K562 (cell line): ENCODE results near the gene PELI2. TPM values are rescaled to one million over a fixed set of nuclear protein-coding genes. Genes with fewer than 3 reads are reported as not detected.
A peak's percentile ranks its signal among the peaks of the same experiment; 100 is the strongest.

Experiments
- ATAC-seq: fragments of 200-7000 bp; cut with Tn5 transposase; 3 replicates; pipeline ENCODE4 v1.9.1; 2020; ENCODE audit warnings: moderate library complexity
- BruUV-seq: library from RNA; stranded (reverse); fragments of 400-500 nt; replicated peaks from 2 replicates; lab custom pipeline; 2021; lab: Mats Ljungman, UMichigan
- CTCF ChIA-PET: fragments of 300-600 bp; formaldehyde crosslinking; extraction: SDS; loops from one replicate; lab custom pipeline; 2021; ENCODE audit warnings: low intra/inter-chr PET ratio; lab: Yijun Ruan, JAX
- POLR2A ChIA-PET: fragments of 300-600, 350-650 bp; sonication (Branson Sonifier 250); formaldehyde crosslinking; extraction: SDS; loops from one replicate; lab custom pipeline; 2021; ENCODE audit warnings: antibody characterized with exemption, inconsistent platforms; lab: Yijun Ruan, JAX
- DNase-seq, 4 experiments: peaks; one replicate each; pipeline versions ENCODE4 v3.0.0 to v3.0.0-alpha.2; 2011 to 2018; ENCODE audit warnings: low spot score in 3 of 4, mixed read lengths in 3 of 4; ENCODE audit errors: extremely low read depth in 1 of 4
- FAIRE-seq: peaks from 2 replicates; lab custom pipeline; 2011; peaks lifted over from hg19 to GRCh38; lab: Jason Lieb, UNC
- H2AFZ ChIP-seq: 2 replicates; pipeline ENCODE4 v1.6.0; 2011; ENCODE audit warnings: low read depth, low read length, control low read depth, inconsistent platforms
- H3K27ac ChIP-seq: fragments of 200-600 bp; 3 replicates; pipeline ENCODE4 v1.8.0; 2011; ENCODE audit warnings: low read depth, mild to moderate bottlenecking, control low read depth, inconsistent platforms, low read length, moderate library complexity, mixed read lengths; ENCODE audit errors: extremely low read depth
- H3K27me3 ChIP-seq, 2 experiments: fragments of 300-600 bp in 1 of 2; 2 replicates in 1 of 2; 3 replicates in 1 of 2; pipeline versions ENCODE4 v1.6.0 to v1.8.0; 2011; ENCODE audit warnings: inconsistent platforms in 2 of 2, low read length in 2 of 2, mild to moderate bottlenecking in 1 of 2, mixed read lengths in 1 of 2, moderate library complexity in 1 of 2; ENCODE audit not compliant: control insufficient read depth in 2 of 2, insufficient read depth in 2 of 2
- H3K36me3 ChIP-seq: fragments of 300-600 bp; 3 replicates; pipeline ENCODE4 v1.8.0; 2011; ENCODE audit warnings: mild to moderate bottlenecking, low read length, inconsistent platforms; ENCODE audit not compliant: control insufficient read depth, insufficient read depth
- H3K4me1 ChIP-seq, 2 experiments: fragments of 200-600 bp in 1 of 2; replicated peaks in 1 of 2; 2 replicates in 1 of 2; 3 replicates in 1 of 2; pipeline versions ENCODE4 v1.5.1 to v1.8.0; 2011; ENCODE audit warnings: inconsistent platforms in 2 of 2, low read length in 2 of 2, mild to moderate bottlenecking in 1 of 2, mixed read lengths in 1 of 2, moderate library complexity in 1 of 2; ENCODE audit not compliant: control insufficient read depth in 2 of 2, insufficient read depth in 2 of 2
- H3K4me2 ChIP-seq: 2 replicates; pipeline ENCODE4 v1.6.1; 2011; ENCODE audit warnings: low read length, control low read depth, inconsistent platforms, mixed read lengths; ENCODE audit not compliant: insufficient read depth
- H3K4me3 ChIP-seq: fragments of 200-600 bp; sonication (generic), shearing (Covaris generic); 2 replicates; pipeline ENCODE4 v1.5.1; 2016; ENCODE audit warnings: control low read depth, inconsistent platforms
- H3K79me2 ChIP-seq: fragments of 200-600 bp; 3 replicates; pipeline ENCODE4 v1.8.0; 2011; ENCODE audit warnings: low read length, inconsistent platforms; ENCODE audit not compliant: control insufficient read depth, insufficient read depth
- H3K9ac ChIP-seq, 2 experiments: 2 replicates each; pipeline versions ENCODE4 v1.6.0 to v1.6.1; 2011; ENCODE audit warnings: low read depth in 2 of 2, low read length in 2 of 2, control low read depth in 1 of 2, inconsistent platforms in 1 of 2, mild to moderate bottlenecking in 1 of 2, mixed read lengths in 1 of 2; ENCODE audit not compliant: insufficient read depth in 1 of 2
- H3K9me1 ChIP-seq: one replicate; pipeline ENCODE4 v1.6.0; 2011; ENCODE audit warnings: inconsistent platforms, mild to moderate bottlenecking, low read length, moderate library complexity; ENCODE audit not compliant: control insufficient read depth, insufficient read depth
- H3K9me3 ChIP-seq: replicated peaks from 2 replicates; pipeline ENCODE4 v1.5.1; 2011; ENCODE audit warnings: low read depth, low read length, inconsistent platforms; ENCODE audit not compliant: control insufficient read depth, insufficient read depth
- H4K20me1 ChIP-seq: replicated peaks from 2 replicates; pipeline ENCODE4 v1.6.1; 2011; ENCODE audit warnings: low read length, inconsistent platforms, mixed read lengths; ENCODE audit not compliant: control insufficient read depth, insufficient read depth
- C11orf30 ChIP-seq: fragments of 450-650 bp; IDR thresholded peaks from 2 replicates; pipeline ENCODE4 v1.6.1; 2016; ENCODE audit warnings: low read depth, mild to moderate bottlenecking
- CHAMP1 ChIP-seq: fragments of 450-650 bp; IDR thresholded peaks from 2 replicates; pipeline ENCODE4 v1.6.1; 2016; ENCODE audit warnings: mild to moderate bottlenecking
- CREB3L1 ChIP-seq: fragments of 450-650 bp; IDR thresholded peaks from 2 replicates; pipeline ENCODE4 v1.6.1; 2014; ENCODE audit warnings: low read depth, mild to moderate bottlenecking, moderate library complexity, borderline replicate concordance
- CTBP1 ChIP-seq: fragments of 450-650 bp; IDR thresholded peaks from 2 replicates; pipeline ENCODE4 v1.6.1; 2016; ENCODE audit warnings: borderline replicate concordance
- GTF2A2 ChIP-seq: IDR thresholded peaks from 2 replicates; pipeline ENCODE4 v1.6.1; 2016; ENCODE audit warnings: mild to moderate bottlenecking, missing genetic modification characterization, missing compliant biosample characterization
- KDM5B ChIP-seq: fragments of 200-600 bp; sonication (generic); IDR thresholded peaks from 2 replicates; pipeline ENCODE4 v1.6.1; 2012; ENCODE audit warnings: low read depth, mild to moderate bottlenecking, moderate library complexity, low read length, control low read depth, inconsistent platforms; ENCODE audit not compliant: insufficient replicate concordance
- MCM2 ChIP-seq: fragments of 450-650 bp; IDR thresholded peaks from 2 replicates; pipeline ENCODE4 v1.6.1; 2017; ENCODE audit warnings: low read depth, mild to moderate bottlenecking
- PPARD ChIP-seq: fragments of 250-450 bp; sonication (Bioruptor Pico); IDR thresholded peaks from 2 replicates; pipeline ENCODE4 v1.8.0; 2022; ENCODE audit warnings: inconsistent platforms, mild to moderate bottlenecking, moderate library complexity
- RBM17 ChIP-seq: fragments of 200-400 bp; formaldehyde crosslinking; IDR thresholded peaks from 2 replicates; pipeline ENCODE4 v1.6.1; 2017; ENCODE audit warnings: low read depth, mild to moderate bottlenecking, low read length, borderline replicate concordance
- RBM22 ChIP-seq: fragments of 200-400 bp; formaldehyde crosslinking; IDR thresholded peaks from 2 replicates; pipeline ENCODE4 v1.6.1; 2018; ENCODE audit warnings: low read length, low read depth; ENCODE audit not compliant: poor library complexity, severe bottlenecking
- SMARCA5 ChIP-seq: fragments of 450-650 bp; IDR thresholded peaks from 2 replicates; pipeline ENCODE4 v1.6.1; 2016
- TCF3 ChIP-seq: sonication (generic); formaldehyde crosslinking; IDR thresholded peaks from 2 replicates; pipeline ENCODE4 v1.4.0; 2020; ENCODE audit warnings: mild to moderate bottlenecking, missing genetic modification reagents
- ZBTB34 ChIP-seq: fragments of 250-450 bp; sonication (Bioruptor Pico); IDR thresholded peaks from 2 replicates; pipeline ENCODE4 v1.8.0; 2021; ENCODE audit warnings: mild to moderate bottlenecking, moderate library complexity
- ZC3H4 ChIP-seq: sonication (generic); formaldehyde crosslinking; IDR thresholded peaks from 2 replicates; pipeline ENCODE4 v1.9.0; 2021; ENCODE audit warnings: missing genetic modification reagents, borderline replicate concordance
- ZNF197 ChIP-seq: fragments of 200-800 bp; sonication (Bioruptor generic); IDR thresholded peaks from 2 replicates; pipeline ENCODE4 v1.6.1; 2016; ENCODE audit warnings: low read depth, missing genetic modification characterization, missing compliant biosample characterization
- ZNF707 ChIP-seq: fragments of 250-450 bp; sonication (Bioruptor Pico); conservative IDR thresholded peaks from 2 replicates; pipeline ENCODE4 v1.8.0; 2022; ENCODE audit warnings: inconsistent platforms, mild to moderate bottlenecking, moderate library complexity
- WGBS: fragments of 100-300 bp; shearing (Covaris generic); methylation state at CpG from one replicate; pipeline ENCODE4 v1.1.6; 2016; ENCODE audit warnings: low coverage, mixed read lengths; ENCODE audit not compliant: insufficient coverage; ENCODE audit errors: missing lambda C conversion rate; 5-methylcytosine and 5-hydroxymethylcytosine counted together
- in situ Hi-C: fragments of 300-500 bp; cut with MboI; formaldehyde crosslinking; loops from 4 replicates; pipeline ENCODE4 v1.15.0; 2018; ENCODE audit warnings: inconsistent platforms, mixed read lengths
- intact Hi-C: fragments of 100-400 bp; cut with micrococcal nuclease; formaldehyde crosslinking; loops from 2 replicates; pipeline ENCODE4 v1.14.2; 2022
- polyA plus RNA-seq, 8 experiments: library from polyadenylated mRNA; depleted of rRNA in 4 of 8; stranded (reverse) in 5 of 8; unstranded in 3 of 8; fragments of >200 nt; fragmentation: Nextera tagmentation in 2 of 8; fragmentation: Illumina TruSeq in 1 of 8; extraction: Ambion mirVana in 2 of 8; extraction: Trizol in 1 of 8; gene quantifications; 2 replicates each; pipeline versions ENCODE4 v1.2.1 to v1.2.3, GENCODE V29; 2011 to 2014; ENCODE audit warnings: inconsistent platforms in 1 of 8, missing spikeins in 1 of 8
- total RNA-seq, 7 experiments: library from RNA; depleted of rRNA in 6 of 7; stranded (reverse); fragments of >200 nt in 6 of 7; fragmentation: Illumina TruSeq in 2 of 7; extraction: Trizol in 2 of 7; gene quantifications; 2 replicates each; pipeline versions ENCODE4 v1.2.1 to v1.2.3, GENCODE V29; 2011 to 2021; ENCODE audit warnings: low replicate concordance in 1 of 7

The PELI2 gene
- total and polyA plus RNA-seq, 9 of the 15 experiments (the other 6 are each of a cell fraction or from before 2014, with no cell fraction given): 0.20 to 1.5 (median 0.44) TPM

- DNase-seq (peak in 1 of 4 experiments; percentile 44), ATAC-seq (peak; percentile 77), FAIRE-seq (peak; percentile 76)
- Histone ChIP-seq H3K4me2 (peak overlapping the region; percentile 32; the same call in 1 of the 2 replicates), H3K27me3 (no peaks in the 10 kb centered on the region), H3K36me3 (no peaks in the 10 kb centered on the region), H3K9ac (no peak overlapping the region), H3K9me1 (no peaks in the 10 kb centered on the region), H3K4me1 (peaks cover 0 to 18% of the 10 kb centered on the region in 2 experiments; a peak in 3 of 5 replicates), H3K9me3 (no peaks in the 10 kb centered on the region), H3K79me2 (no peaks in the 10 kb centered on the region), H4K20me1 (no peaks in the 10 kb centered on the region), H3K27ac (peak overlapping the region; percentile 25; the same call in 1 of the 3 replicates), H3K4me3 (no peak overlapping the region), H2AFZ (no peak overlapping the region)
- ChIA-PET POLR2A (interaction anchor here (1.2 to 1.5 kb wide), 3 partner anchors 9 to 12 kb away, joined by 3 to 6 read pairs (median 5); no protein-coding TSS in a partner anchor), CTCF (no interaction called here)
- in situ Hi-C loops (no loop called here), intact Hi-C loops (no loop called here)
- WGBS: 10% methylated on average over 3 of the region's 3 CpGs
- no TSS peak for BruUV-seq
- TF ChIP-seq C11orf30 (no peak), RBM17 (no peak), RBM22 (no peak), PPARD (CRISPR knock-in tag) (no peak), ZC3H4 (CRISPR knock-in tag) (no peak), ZNF707 (no peak), MCM2 (no peak), ZNF197 (CRISPR knock-in tag) (no peak), ZBTB34 (CRISPR knock-in tag) (no peak), SMARCA5 (no peak), GTF2A2 (tag) (no peak), CREB3L1 (no peak), CHAMP1 (no peak), KDM5B (no peak), TCF3 (CRISPR knock-in tag) (peak; percentile 64), CTBP1 (no peak)
Measured at GRCh38 chr14:56207626-56208292, 89.5 kb downstream of the PELI2 start.
